GM19397 (cell line): ENCODE results near the gene FRMD4A.
"Not testable (repeated sequence)": the region's sequence is repeated elsewhere in the genome, so short reads cannot be mapped to it uniquely, and the experiment has no call there.

Experiments used
- ATAC-seq: cut with Tn5 transposase; IDR thresholded peaks from one replicate; pipeline ENCODE4 v1.9.1; 2021; ENCODE audit warnings: mild to moderate bottlenecking, moderate library complexity; ENCODE audit not compliant: unreplicated experiment

The FRMD4A gene

GRCh38 chr10:13831711-13832141 is 499.0 kb downstream of the FRMD4A start:
- ATAC-seq = no peak

GRCh38 chr10:13830385-13830784 is 500.3 kb downstream of the FRMD4A start:
- no peak for ATAC-seq

DNA sequence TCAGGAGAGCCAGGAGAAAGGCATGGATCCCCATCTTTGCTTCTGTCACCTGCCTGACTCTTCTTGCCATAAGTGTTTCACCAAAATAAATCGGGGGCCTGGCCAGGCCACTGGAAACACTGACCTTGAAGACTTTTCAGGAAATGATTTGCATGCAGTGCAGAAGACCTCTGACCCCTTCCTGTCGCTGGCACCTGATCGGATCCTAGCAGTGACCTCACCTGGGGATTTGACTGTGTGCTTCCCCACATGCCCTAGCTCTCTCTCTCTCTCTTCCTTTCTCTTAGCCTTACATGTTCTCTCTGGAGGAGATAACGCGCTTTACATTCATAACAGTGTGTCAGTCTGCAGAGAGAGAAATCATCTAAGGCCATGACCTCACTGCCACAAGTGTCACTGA is 500.9 kb downstream of the FRMD4A start:
- ATAC-seq = no peak

DNA sequence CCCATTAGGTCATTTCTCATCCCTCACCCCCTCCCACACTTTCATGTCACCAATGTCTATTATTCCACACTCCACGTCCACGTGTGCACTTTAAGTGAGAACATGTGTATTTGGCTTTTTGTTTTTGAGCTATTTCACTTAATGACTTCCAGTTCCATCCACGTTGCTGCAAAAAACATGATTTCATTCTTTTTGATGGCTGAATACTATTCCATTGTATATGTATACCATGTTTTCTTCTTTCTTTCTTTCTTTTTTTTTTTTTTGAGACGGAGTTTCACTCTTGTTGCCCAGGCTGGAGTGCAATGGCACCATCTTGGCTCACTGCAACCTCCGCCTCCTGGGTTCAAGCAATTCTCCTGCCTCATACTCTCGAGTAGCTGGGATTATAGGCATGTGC is 502.4 kb downstream of the FRMD4A start:
- ATAC-seq = not testable (repeated sequence)

- ATAC-seq = no peak
Observed at GRCh38 chr10:13827076-13827797, 503.5 kb downstream of the FRMD4A start.

DNA sequence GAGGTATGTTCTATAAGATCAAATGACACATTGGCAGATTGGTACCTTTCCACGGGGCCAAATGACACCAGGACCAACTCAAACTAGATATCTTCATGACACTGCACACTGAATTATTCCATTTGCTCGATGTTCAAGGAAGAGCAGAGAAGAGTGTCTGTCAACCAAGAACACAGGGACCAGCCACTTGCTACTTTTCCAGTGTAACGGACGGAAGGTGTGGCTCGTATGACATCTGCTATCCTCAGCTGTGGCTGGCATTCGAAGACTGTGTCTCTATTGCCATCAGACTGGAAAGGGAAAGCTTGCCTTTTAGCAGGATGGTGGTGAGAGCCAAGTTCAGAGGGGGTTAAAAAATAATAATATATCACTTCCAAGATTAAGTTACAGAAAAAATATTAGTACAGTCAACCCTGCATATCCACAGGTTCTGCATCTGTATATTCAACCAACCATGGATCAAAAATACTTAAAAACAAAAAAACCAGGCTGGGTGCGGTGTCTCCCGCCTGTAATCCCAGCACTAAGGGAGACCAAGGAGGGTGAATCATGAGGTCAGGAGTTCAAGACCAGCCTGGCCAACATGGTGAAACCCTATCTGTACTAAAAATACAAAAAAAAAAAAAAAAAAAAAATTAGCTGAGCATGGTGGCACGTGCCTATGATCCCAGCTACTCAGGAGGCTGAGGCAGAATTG is 506.9 kb downstream of the FRMD4A start:
- ATAC-seq = no peak

DNA sequence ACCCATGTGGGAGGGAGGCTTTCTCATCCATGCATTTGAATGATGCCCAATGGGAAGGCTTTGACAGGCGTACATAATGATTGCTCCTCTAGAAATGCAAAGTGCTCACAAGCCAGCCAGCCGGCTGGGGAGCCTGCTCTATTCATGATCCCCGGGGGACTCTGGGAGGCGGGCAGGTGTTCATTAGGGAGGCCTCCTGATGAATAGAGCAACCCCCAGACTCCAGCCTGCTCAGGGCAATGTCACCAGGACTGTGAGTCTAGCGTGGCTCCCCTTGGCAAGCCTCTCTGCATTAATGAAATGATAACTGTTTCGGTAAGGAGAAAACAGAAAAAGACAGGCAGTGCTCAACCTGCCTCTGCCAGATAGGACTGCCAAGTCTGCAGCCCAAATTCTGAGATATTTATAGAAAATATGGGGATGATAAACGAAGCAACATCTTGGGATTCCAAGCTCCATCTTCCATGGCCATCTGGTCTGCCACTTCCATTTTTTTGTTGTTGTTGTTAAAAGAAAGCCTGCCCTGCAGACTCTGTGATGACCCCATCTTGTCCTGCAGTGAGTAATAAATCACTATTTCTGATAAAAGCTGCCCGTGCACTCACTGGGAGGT is 507.5 kb downstream of the FRMD4A start:
- no peak for ATAC-seq

DNA sequence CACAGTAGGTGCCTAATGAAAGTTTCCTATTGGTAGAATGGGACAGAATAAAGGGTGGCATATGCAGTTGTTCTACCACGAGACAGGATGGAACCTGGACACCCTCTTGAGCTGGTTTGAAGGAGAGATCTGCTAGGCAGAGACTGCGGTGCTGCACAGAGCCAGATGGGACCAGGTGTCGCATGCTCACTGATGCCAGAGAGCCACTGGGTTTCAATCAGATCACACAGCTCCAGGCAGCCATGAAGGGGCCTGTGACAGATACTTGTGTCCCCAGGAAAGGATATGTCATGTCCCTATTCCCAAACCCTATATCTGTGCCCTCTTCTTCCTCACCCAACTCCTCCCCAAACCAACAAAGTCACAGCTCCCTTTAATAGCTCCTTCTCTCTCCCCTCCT is 508.2 kb downstream of the FRMD4A start:
- no peak for ATAC-seq

DNA sequence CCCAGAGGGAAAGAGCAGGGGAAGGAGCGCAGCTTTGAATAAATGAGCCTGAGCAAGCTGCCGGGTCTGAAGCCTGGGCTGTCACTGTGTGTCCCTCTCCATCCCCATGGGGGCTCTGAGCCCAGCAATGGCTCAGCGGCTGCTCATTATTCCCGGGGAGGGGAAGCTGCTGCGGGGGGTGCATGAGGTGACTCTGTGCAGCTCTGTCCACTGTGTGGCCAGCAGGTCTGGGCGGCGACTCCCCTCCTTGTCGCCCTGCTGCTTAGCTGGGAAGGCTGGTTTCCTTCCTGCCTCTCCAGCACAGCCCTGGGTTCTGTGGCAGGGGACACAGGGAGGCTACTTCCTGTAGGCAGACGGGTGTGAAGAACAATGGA is 509.8 kb downstream of the FRMD4A start:
- no peak for ATAC-seq

DNA sequence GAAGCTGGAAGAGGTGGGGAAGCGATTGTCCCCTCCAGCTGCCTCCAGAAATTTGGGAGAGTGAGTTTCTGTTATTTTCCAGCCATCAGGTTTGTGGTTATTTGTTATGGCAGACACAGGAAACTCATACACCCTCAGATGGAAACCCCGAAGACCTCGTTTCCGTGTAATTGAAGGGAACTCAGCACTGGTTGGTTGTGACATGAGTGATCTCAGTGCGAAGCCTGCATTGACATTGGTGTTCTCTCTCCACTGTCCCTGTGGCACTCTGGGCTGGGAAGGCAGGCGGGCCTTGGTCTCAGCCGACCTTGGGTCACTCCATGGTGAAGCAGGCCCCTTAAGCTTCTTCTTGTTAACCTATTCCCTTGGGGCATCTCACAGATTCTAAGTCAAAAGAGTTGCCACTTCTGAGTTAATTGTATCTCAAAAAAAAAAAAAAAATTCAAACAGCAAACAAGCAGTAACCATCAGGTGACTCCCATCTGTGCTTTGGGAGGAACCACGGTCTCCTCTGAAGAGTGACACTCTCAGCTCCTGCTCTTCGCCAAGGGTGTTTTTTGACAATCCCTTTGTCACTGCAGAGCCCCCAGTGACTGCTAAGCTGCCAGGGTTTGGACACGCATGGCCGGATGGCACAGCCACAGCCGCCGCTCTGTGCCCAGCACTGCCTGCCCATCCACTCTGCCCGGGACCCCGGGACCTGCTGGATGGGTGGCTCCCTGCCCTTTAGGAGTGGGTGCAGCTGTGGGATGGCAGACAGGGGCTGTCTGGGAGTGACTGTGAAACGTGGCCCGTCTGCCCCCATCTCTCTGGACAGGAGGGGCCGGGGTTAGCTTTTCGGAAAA is 510.4 kb downstream of the FRMD4A start:
- no peak for ATAC-seq

DNA sequence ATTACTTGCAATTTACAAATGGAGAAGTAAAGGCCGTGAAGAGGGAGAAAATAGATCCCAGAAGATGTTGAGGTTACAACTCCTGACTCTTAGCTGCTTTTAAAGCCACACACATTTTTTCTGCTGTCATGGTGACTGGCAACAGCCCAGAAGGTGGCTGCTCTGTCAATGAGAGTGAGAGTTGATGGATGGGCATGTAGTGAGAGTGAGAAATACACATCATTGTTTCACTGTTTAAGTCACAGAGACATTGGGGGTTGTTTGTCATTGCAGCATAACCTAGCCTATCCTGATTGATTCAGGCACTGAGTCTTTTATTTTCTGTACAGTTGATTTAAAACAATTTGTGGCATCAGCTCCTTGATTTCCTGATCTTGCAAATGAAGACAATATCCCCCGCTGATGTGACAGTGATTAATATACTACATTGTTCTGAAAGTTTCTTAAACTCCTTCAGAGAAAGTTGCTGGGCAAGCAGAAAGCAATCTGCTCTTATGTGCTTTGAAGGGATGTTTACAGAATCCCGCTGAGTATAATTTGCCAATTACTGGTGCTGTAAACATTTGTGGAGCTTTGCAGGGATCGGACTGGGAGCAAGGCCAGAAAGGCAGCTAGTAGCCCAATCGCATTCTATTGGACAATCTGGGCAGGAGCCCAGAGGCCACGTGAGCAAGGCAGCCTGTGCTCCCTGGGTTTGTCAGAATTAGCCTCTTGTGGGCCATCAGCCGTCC is 514.4 kb downstream of the FRMD4A start:
- no peak for ATAC-seq

DNA sequence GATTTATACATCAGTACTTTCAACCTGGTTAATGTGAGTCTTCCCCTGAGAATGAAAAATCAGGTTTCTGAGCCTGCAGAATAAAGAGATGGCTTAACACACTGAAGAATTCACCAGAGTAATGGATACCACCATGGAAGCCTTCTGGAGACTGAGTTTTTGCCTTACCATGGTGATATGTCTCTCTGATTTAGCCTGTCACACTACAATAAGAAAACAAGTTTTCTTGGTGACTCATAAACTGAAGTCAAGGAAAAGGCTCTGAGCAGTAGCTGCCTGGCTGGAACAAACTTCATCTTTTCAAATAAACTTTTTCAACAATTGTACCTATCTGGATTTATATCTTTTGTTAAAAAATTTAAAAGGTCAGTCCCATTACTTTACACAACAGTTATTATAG is 515.0 kb downstream of the FRMD4A start:
- ATAC-seq = no peak

- ATAC-seq = no peak
Observed at GRCh38 chr10:13813550-13813949, 517.2 kb downstream of the FRMD4A start.

GRCh38 chr10:13812804-13813203 is 517.9 kb downstream of the FRMD4A start:
- no peak for ATAC-seq

- no peak for ATAC-seq
Observed at GRCh38 chr10:13810568-13810967, 520.2 kb downstream of the FRMD4A start.

DNA sequence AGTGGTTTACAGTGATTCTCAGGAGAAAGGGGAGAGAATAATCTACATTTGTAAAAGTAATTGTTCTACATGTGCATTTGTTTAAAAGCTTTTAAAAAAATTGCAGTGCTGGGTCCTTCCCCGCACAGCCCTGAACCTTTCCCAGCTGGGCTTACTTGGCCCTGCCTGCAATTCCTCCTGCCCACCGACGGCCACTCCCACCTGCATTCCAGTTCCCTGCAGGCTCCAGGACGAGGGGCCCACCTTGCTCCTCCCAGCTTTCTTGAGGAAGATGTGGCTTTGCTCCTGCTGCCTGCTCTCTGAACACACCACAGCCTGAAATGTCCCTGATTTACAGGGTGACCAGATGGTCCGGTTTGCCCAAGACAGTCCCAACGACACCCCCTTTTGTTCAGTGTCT is 521.3 kb downstream of the FRMD4A start:
- no peak for ATAC-seq

- ATAC-seq = no peak
Observed at GRCh38 chr10:13808556-13809391, 522.0 kb downstream of the FRMD4A start.

DNA sequence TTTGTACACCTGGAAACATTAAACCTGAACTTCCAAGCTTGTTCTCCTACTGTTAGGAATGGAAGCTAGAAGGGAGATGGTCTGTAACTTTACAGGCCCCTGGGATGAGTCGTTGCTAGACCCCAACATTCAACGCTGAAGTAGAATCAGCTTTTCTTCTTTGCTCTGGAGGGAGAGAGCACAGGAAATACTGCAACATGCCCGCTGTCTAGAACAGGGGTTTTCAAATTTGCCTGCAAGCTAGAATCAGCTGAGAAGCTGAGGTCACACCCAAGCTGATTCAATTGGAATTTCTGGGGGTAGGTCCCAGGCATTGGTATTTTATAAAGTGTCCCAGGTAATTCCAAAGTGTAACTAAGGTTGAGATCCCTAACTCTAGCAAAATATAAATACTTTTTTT is 524.3 kb downstream of the FRMD4A start:
- ATAC-seq = no peak
